Heart left ventricle (tissue), 16 donors: ENCODE measurements around the gene GPR15LG. TPM values are rescaled to one million over a fixed set of nuclear protein-coding genes. Genes with fewer than 3 reads are reported as not detected.
"Not testable (repeated sequence)": the region's sequence is repeated elsewhere in the genome, so short reads cannot be mapped to it uniquely, and the experiment has no call there.

Experiments
- ATAC-seq, 4 donors: fragments of 200-7000 bp; cut with Tn5 transposase; one replicate each; pipeline ENCODE4 v1.9.1; 2020 to 2022; ENCODE audit warnings: moderate library complexity in 4 of 4, mild to moderate bottlenecking in 3 of 4, moderate number of reproducible peaks in 1 of 4
- DNase-seq, 5 donors: peaks; one replicate each; pipeline ENCODE4 v3.0.0-alpha.2; 2020
- H3K27ac ChIP-seq, 12 donors: fragments of 200-600 bp; sonication (generic) in 4 of 12; one replicate each; pipeline versions ENCODE4 v1.5.0 to v1.8.0; 2016 to 2022; ENCODE audit warnings: mild to moderate bottlenecking in 2 of 12
- H3K27me3 ChIP-seq, 9 donors: fragments of 200-600 bp; sonication (generic) in 2 of 9; one replicate each; pipeline versions ENCODE4 v1.5.1 to v1.8.0; 2016 to 2022; ENCODE audit warnings: mild to moderate bottlenecking in 3 of 9
- H3K36me3 ChIP-seq, 9 donors: fragments of 200-600 bp; sonication (generic) in 2 of 9; one replicate each; pipeline versions ENCODE4 v1.5.0 to v1.8.0; 2018 to 2022; ENCODE audit warnings: mild to moderate bottlenecking in 2 of 9
- H3K4me1 ChIP-seq, 12 donors: fragments of 200-600 bp; sonication (generic) in 4 of 12; one replicate each; pipeline versions ENCODE4 v1.5.0 to v1.8.0; 2016 to 2022; ENCODE audit warnings: mild to moderate bottlenecking in 3 of 12
- H3K4me3 ChIP-seq, 12 donors: fragments of 200-600 bp; sonication (generic) in 4 of 12; one replicate each; pipeline versions ENCODE4 v1.5.0 to v1.8.0; 2017 to 2022; ENCODE audit warnings: mild to moderate bottlenecking in 9 of 12, moderate library complexity in 4 of 12
- H3K9me3 ChIP-seq, 12 donors: fragments of 200-600 bp; sonication (generic) in 4 of 12; one replicate each; pipeline versions ENCODE4 v1.5.0 to v1.8.0; 2016 to 2022; ENCODE audit warnings: mild to moderate bottlenecking in 1 of 12
- CTCF ChIP-seq, 12 donors: fragments of 200-600 bp; sonication (generic) in 4 of 12; IDR thresholded peaks; one replicate each; pipeline versions ENCODE4 v1.5.0 to v1.8.0; 2018 to 2022; ENCODE audit warnings: antibody characterized with exemption in 12 of 12, mild to moderate bottlenecking in 5 of 12
- POLR2A ChIP-seq, 2 donors: fragments of 450-650 bp; IDR thresholded peaks; one replicate each; pipeline ENCODE4 v1.6.1; 2017; ENCODE audit warnings: antibody characterized with exemption in 2 of 2, mild to moderate bottlenecking in 2 of 2, moderate library complexity in 2 of 2
- WGBS, 4 donors: extraction: QIAGEN DNeasy Blood & Tissue Kit in 2 of 4; methylation state at CpG; one replicate each; pipeline versions ENCODE4 v1.1.5 to v1.1.7; 2013 to 2018; 5-methylcytosine and 5-hydroxymethylcytosine counted together
- intact Hi-C, 10 donors: fragments of 100-400 bp; cut with DNase I; formaldehyde crosslinking; loops; one replicate each; pipeline versions ENCODE4 v1.11.1 to v1.14.2; 2022
- polyA plus RNA-seq, 2 donors: library from polyadenylated mRNA; stranded (reverse); fragments of 200-250 nt; gene quantifications; one replicate each; pipeline ENCODE4 v1.2.3, GENCODE V29; 2013
- total RNA-seq, 9 donors: library from RNA; depleted of rRNA in 2 of 9; stranded (reverse); fragments of >200 nt in 2 of 9; fragmentation: NEBNext Ultra II Directional in 3 of 9; extraction: Animal tissue kit (Norgen Biotek cat#: 25700) in 3 of 9; gene quantifications; one replicate each; pipeline versions ENCODE4 v1.1.0 to v1.2.4, GENCODE V29; 2016 to 2023
- donor health status: ischemic (EF 13 %, LVEDD 7.1; RV severe dilation, severe dysfunction).
- donor health status: healthy with polysubstance abuse.
- donor health status: DM: no; HTN: yes; CAD: no.
- donor health status: DM: no; HTN: no; CAD: no.
- donor health status: ischemic (EF 25% LVEDD 6.9; RV normal size, moderate dysfunction).
- donor health status: ischemic (EF 25% LVEDD 5.7; RV mildly dilated, moderate dysfunction).
- donor health status: healthy.
- donor health status: DM: yes; HTN: yes; CAD: no.
- donor health status: ischemic (EF 35%, LVEDD 5.7; RV mildly dilated, moderate dysfunction).
- donor health status: nonischemic (EF 11% LVEDD 7.7; RV severe dilation, severe dysfunction).
- donor health status: DM: yes; HTN: yes; CAD: no.
- donor health status: PGD.
- donor health status: ischemic (EF 29% LVEDD 5.4; RV normal size, mild dysfunction).
- donor health status: nonischemic (EF 23%, LVEDD 6.1; RV moderate dilation, normal function).

GPR15LG gene
- total and polyA plus RNA-seq, 11 donors: 0.11 TPM; not detected in 10

GRCh38 chr10:84164442-84164841, 9.2 kb upstream of the GPR15LG start:
- DNase-seq (no peak), ATAC-seq (no peak)
- H3K27ac ChIP-seq: no peak overlapping the region
- no peaks in the 10 kb centered on the region for H3K9me3 ChIP-seq
- no peak overlapping the region for H3K4me3 ChIP-seq
- no peaks in the 10 kb centered on the region for H3K36me3 ChIP-seq
- intact Hi-C loops: no loop called here
- TF ChIP-seq CTCF (IDR thresholded peaks at IDR 0.05) (no peak), POLR2A (IDR thresholded peaks at IDR 0.05) (no peak)
- H3K27me3 ChIP-seq: peaks cover 0 to 37% (median 6%) of the 10 kb centered on the region in 9 donors
- WGBS, 4 donors: 27 to 39% (median 34%) methylated on average over 2 of the region's 2 CpGs
- H3K4me1 ChIP-seq: no peaks in the 10 kb centered on the region

GRCh38 chr10:84166620-84167288, 6.8 kb upstream of the GPR15LG start:
- Histone ChIP-seq H3K9me3 (no peaks in the 10 kb centered on the region), H3K4me3 (no peak overlapping the region), H3K4me1 (no peaks in the 10 kb centered on the region), H3K27me3 (peaks cover 0 to 28% (median 3%) of the 10 kb centered on the region in 9 donors), H3K36me3 (no peaks in the 10 kb centered on the region), H3K27ac (no peak overlapping the region)
- WGBS, 4 donors: 85 to 93% (median 89%) methylated on average over 4 of the region's 4 CpGs
- ATAC-seq (no peak), DNase-seq (no peak)
- intact Hi-C loops: no loop called here
- TF ChIP-seq POLR2A (IDR thresholded peaks at IDR 0.05): no peak
- no peak for TF ChIP-seq CTCF (IDR thresholded peaks at IDR 0.05)

GRCh38 chr10:84167289-84167653, 6.3 kb upstream of the GPR15LG start:
- H3K4me3 ChIP-seq, H3K4me1 ChIP-seq, DNase-seq, H3K36me3 ChIP-seq, intact Hi-C loops, H3K27ac ChIP-seq, ATAC-seq, H3K9me3 ChIP-seq: not testable (repeated sequence)
- peaks cover 0 to 23% (median 0%) of the 10 kb centered on the region in 9 donors for H3K27me3 ChIP-seq
- WGBS, 4 donors: 86 to 95% (median 90%) methylated on average over 2 of the region's 2 CpGs

GRCh38 chr10:84168382-84168781, 5.2 kb upstream of the GPR15LG start:
- WGBS, 4 donors: 93 to 95% (median 94%) methylated on average over 10 of the region's 10 CpGs
- H3K9me3 ChIP-seq, ATAC-seq, H3K27ac ChIP-seq, H3K36me3 ChIP-seq, H3K4me1 ChIP-seq, intact Hi-C loops, H3K4me3 ChIP-seq, DNase-seq: not testable (repeated sequence)
- H3K27me3 ChIP-seq: peaks cover 0 to 15% (median 0%) of the 10 kb centered on the region in 9 donors

- not testable (repeated sequence) for H3K27me3 ChIP-seq, H3K9me3 ChIP-seq
- 86 to 94% (median 87%) methylated on average over 2 of the region's 2 CpGs for WGBS, 4 donors
Measured at GRCh38 chr10:84171237-84171636, 2.4 kb upstream of the GPR15LG start.

GRCh38 chr10:84171700-84172466, 1.7 kb upstream of the GPR15LG start:
- DNase-seq, intact Hi-C loops: not testable (repeated sequence)

More at GRCh38 chr10:84171237-84171636, 2.4 kb upstream of the GPR15LG start:
- DNase-seq, intact Hi-C loops, H3K27ac ChIP-seq, H3K36me3 ChIP-seq, H3K4me3 ChIP-seq, ATAC-seq, H3K4me1 ChIP-seq: not testable (repeated sequence)

More at GRCh38 chr10:84171700-84172466, 1.7 kb upstream of the GPR15LG start:
- H3K4me1 ChIP-seq, H3K27ac ChIP-seq, H3K27me3 ChIP-seq, H3K4me3 ChIP-seq, H3K9me3 ChIP-seq, H3K36me3 ChIP-seq, ATAC-seq: not testable (repeated sequence)
- WGBS, 4 donors: 87 to 91% (median 88%) methylated on average over 20 to 21 of the region's 21 CpGs
